ENCODE data around the gene TMEM125. TPM values are rescaled to one million over a fixed set of nuclear protein-coding genes. Genes with fewer than 3 reads are reported as not detected.
A peak's percentile ranks its signal among the peaks of the same experiment; 100 is the strongest.

The TMEM125 gene
- total and polyA plus RNA-seq, 12 donors, result 0.15 to 0.37 (median 0.22) TPM; not detected in 6

- 64 to 66% methylated on average over 3 of the region's 3 CpGs for WGBS, 2 donors
- DNase-seq (no peak), ATAC-seq (peak in 2 of 8 donors; percentile 12 to 22)
- H3K4me3 ChIP-seq, result no peak overlapping the region
- H3K4me1 ChIP-seq, result peaks cover 0 to 9% (median 2%) of the 10 kb centered on the region in 9 donors
- TF ChIP-seq CTCF (IDR thresholded peaks at IDR 0.05), result no peak
- no peaks in the 10 kb centered on the region for H3K9me3 ChIP-seq
- H3K36me3 ChIP-seq, result no peaks in the 10 kb centered on the region
- intact Hi-C loops (cut with DNase I), result loop anchor here in 8 of 10 donors (5.0 to 10.0 kb wide), 5 partner anchors 157 to 440 kb away; partner anchors contain the start of genes MED8 (in 1 of the 8) and SZT2 (in 1 of the 8)
- no peak overlapping the region for H3K27ac ChIP-seq
- no peaks in the 10 kb centered on the region for H3K27me3 ChIP-seq
These were observed 44.6 kb upstream of the TMEM125 start for GRCh38 chr1:43225168-43225567.

GRCh38 chr1:43227143-43227764 is 42.5 kb upstream of the TMEM125 start:
- no peaks in the 10 kb centered on the region for H3K36me3 ChIP-seq
- H3K4me1 ChIP-seq, result peaks cover 0 to 13% (median 4%) of the 10 kb centered on the region in 9 donors
- peak; percentile 87 to 98 (median 96) for TF ChIP-seq CTCF (IDR thresholded peaks at IDR 0.05)
- ATAC-seq, result peak; percentile 75 to 89 (median 84)
- intact Hi-C loops (cut with DNase I), result loop anchor here (1.0 to 10.0 kb wide), 8 partner anchors 155 to 438 kb away; partner anchors contain the start of genes MED8 (in 1 of the 10) and SZT2 (in 1 of the 10)
- no peaks in the 10 kb centered on the region for H3K9me3 ChIP-seq
- 14 to 18% methylated on average over 10 of the region's 10 CpGs for WGBS, 2 donors
- peak; percentile 81 to 84 for DNase-seq
- no peaks in the 10 kb centered on the region for H3K27me3 ChIP-seq
- H3K4me3 ChIP-seq, result no peak overlapping the region
- no peak overlapping the region for H3K27ac ChIP-seq

GRCh38 chr1:43229826-43230780 is 39.7 kb upstream of the TMEM125 start:
- TF ChIP-seq CTCF (IDR thresholded peaks at IDR 0.05), result no peak
- H3K36me3 ChIP-seq, result no peaks in the 10 kb centered on the region
- peaks cover 0 to 29% (median 10%) of the 10 kb centered on the region in 9 donors for H3K4me1 ChIP-seq
- intact Hi-C loops (cut with DNase I), result loop anchor here in 9 of 10 donors (5.0 to 10.0 kb wide), 8 partner anchors 145 to 435 kb away; partner anchors contain the start of genes MED8 (in 3 of the 9) and SZT2 (in 3 of the 9)
- DNase-seq (no peak), ATAC-seq (no peak)
- H3K27me3 ChIP-seq, result no peaks in the 10 kb centered on the region
- no peak overlapping the region for H3K4me3 ChIP-seq
- H3K27ac ChIP-seq, result peak overlapping the region in 1 of 10 donors; percentile 2
- no peaks in the 10 kb centered on the region for H3K9me3 ChIP-seq
- 83% methylated on average over 6 of the region's 6 CpGs for WGBS, 2 donors

- Histone ChIP-seq H3K9me3 (no peaks in the 10 kb centered on the region), H3K4me1 (peaks cover 0 to 40% (median 13%) of the 10 kb centered on the region in 9 donors), H3K4me3 (no peak overlapping the region), H3K27me3 (no peaks in the 10 kb centered on the region), H3K36me3 (no peaks in the 10 kb centered on the region), H3K27ac (no peak overlapping the region)
- intact Hi-C loops (cut with DNase I), result loop anchor here in 4 of 10 donors (10.0 kb wide), 3 partner anchors 143 to 293 kb away; partner anchors contain the start of genes MED8 (in 2 of the 4) and SZT2 (in 2 of the 4)
- WGBS, 2 donors, result 41 to 51% methylated on average over 4 of the region's 4 CpGs
- DNase-seq, result no peak
- ATAC-seq, result peak in 1 of 8 donors; percentile 29
- TF ChIP-seq CTCF (IDR thresholded peaks at IDR 0.05), result no peak
These were observed 37.7 kb upstream of the TMEM125 start for GRCh38 chr1:43232074-43232473.
